SKM-1 (cell line): ENCODE data around the gene ATXN7.
A peak's percentile ranks its signal among the peaks of the same experiment; 100 is the strongest.

Source experiments
- DNase-seq: peaks from one replicate; lab custom pipeline; 2025; ENCODE audit not compliant: unreplicated experiment; lab: John Stamatoyannopoulos, UW

The ATXN7 gene

DNA sequence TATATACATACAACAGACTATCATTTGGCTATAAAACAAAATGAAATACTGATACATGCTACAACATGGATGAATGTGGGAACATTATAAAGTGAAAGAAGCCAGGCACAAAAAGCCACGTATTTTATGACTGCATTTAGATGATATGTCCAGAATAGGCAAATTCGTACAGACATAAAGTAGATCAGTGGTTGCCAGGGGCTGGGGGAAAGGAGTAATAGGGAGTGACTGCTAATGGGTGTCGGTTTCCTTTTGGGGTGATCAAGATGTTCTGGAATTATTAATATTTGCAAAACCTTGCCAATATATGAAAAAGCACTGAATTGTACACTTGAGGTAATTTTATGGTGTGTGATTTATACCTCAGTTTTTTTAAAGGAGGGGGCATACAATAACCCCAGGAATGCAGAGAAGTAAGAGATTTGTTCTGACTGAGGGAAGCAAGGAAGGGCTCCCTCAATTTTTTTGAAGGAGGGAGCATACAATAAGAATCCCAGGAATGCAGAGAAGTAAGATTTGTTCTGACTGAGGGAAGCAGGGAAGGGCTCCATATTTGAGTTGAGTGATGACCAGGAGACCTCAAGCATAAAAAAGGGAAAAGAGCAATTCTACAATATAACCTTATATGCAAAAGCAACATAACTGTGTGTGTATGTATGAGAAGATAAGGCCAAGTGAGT, 153.4 kb downstream of the ATXN7 start:
- no peak for DNase-seq

GRCh38 chr3:64019271-64019670, 155.6 kb downstream of the ATXN7 start:
- DNase-seq = no peak

- DNase-seq = no peak
Measured at GRCh38 chr3:64019879-64020278, 156.2 kb downstream of the ATXN7 start.

GRCh38 chr3:64021922-64022321, 158.3 kb downstream of the ATXN7 start:
- no peak for DNase-seq

DNA sequence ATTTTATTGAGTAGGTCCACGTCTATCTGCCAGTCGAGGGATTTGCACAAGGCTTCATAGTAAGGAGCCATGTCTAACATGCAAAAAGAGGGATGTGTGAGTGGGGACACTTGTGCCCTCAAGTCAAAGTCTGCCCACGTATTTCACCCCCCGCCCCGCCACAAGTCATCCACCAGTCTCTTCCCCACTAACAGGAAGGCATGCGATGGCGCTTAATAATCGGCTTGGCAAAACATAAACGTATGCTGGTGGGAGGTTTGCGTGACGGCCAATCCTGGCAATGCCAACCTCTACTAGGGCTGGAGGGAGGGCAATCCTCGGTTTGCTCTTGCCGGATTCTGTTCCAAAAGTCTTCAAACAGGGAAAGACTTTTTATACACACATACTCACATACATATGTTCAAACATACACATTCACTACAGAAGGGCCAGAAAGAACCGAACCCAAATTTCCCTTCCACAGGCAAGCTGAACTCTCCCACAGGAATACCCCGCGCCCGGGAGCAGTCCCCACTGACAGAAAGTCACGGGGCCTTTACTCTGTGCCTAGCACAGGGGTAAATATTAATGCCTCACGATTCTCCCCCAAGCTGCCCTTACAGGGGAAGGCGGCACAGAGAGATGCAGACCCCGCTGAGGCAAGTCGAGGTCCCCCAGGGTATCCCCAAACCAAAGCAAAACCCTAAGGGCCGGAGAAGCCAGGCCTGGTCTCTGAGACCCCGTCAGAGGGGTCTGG, 159.0 kb downstream of the ATXN7 start:
- DNase-seq = no peak

DNA sequence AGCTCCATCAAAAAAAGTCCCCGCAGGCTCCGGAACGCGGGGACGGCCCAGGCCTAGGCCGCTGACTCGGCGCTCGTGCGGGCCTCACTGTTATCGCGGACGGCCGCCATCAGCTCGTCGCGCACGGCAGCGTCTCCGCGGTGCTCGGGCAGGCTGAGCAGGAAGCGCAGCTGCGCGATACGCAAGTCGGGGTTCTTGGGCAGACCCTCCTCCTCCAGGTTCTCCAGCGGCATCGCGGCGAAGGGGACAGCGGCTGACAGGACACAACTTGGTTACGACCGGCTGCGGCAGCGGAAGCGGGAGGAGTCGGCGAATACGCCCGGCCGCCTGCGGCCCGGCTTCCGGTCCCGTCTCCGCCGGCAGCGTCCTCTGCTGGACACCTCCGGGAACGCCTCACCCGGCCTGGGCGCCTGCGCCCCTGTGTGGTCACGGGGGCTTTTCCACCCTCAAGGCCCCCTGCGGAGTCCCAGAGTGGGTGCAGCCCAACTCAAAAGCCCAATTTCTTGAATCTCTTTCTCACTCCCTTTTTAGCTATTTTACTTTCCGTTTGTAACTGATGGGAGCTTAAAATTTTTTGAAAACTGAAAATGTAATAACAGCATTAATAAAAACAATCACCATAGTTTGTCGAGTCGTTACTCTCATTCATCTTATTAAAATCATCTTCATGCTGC, 159.7 kb downstream of the ATXN7 start, which contains the start of gene PSMD6:
Gene PSMD6 (minus strand): TSS at position 308 of the 674 bp plus-strand sequence. CDS start 75 bp downstream, at position 233.
- peak; percentile 78 for DNase-seq

DNA sequence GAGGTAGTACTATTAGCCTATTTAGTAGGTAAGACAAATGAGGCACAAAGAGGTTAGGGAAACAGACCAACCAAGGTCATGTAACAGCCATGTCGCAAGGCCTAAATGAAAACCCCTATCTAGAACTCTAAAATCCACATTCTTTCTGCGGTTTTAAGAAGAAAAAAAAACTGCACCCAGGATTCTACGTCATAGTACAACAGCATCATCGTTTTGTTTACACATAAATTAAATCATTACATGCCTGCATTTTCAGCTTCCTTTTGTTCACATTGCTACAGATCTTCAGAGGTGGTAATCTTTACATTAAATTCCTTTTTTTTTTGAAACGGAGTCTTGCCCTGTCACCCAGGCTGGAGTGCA, 160.2 kb downstream of the ATXN7 start:
- no peak for DNase-seq

DNA sequence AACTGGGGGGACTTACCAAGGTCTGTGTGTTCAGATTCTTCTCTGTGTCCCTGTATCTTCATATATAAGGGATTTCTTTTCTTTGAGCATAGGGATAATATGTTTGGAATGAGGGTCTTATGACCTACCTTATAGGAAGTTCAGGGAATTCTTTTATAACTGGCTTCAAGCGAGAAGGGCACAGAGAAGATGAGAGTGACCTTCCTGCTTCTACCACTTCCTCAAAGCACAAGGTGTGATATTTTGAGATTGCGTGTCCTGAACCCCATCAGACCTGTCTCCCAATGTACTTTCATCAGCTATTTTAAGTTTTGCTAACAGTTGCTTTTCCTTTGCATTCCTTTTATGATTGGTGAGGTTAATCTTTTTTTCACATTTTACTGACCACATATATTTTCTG, 162.7 kb downstream of the ATXN7 start:
- no peak for DNase-seq

DNA sequence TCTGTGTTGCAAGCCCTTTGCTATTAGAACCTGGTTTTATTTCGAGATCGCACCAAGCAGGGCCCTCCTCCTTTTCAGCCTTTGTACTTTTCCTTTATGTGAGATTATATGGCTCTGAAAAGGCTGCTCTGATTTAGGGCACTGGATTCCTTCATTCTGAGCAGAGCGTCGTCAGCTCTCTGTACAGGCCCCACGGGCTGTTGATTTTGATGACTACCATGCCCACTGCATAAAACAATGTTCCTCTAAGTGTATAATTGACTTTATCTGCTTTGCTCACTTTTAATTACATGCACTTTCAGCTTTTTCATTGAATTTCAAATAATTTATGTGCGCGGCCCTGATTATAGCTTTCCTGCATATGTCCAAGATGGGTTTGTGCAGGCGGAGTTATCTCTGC, 164.0 kb downstream of the ATXN7 start:
- no peak for DNase-seq

GRCh38 chr3:64028754-64029153, 165.1 kb downstream of the ATXN7 start:
- no peak for DNase-seq

DNA sequence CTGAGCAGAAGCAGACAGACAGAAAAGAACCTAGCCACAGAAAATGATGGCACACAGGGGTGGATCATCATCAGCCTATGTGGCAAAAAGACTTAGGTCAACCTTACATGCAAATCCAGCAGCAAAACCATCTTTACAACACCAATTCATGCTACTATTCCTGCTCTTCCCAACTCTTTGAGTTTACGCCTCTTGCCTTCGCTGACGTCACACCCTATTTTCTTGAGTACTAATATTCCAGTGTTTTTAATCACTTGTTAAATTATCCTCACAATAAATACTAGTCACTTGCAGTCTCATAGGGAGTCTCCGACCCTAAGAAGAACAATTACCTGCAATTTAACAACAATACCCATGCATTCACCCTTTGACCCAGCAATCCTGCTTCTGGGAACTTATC, 165.6 kb downstream of the ATXN7 start:
- DNase-seq = no peak

DNA sequence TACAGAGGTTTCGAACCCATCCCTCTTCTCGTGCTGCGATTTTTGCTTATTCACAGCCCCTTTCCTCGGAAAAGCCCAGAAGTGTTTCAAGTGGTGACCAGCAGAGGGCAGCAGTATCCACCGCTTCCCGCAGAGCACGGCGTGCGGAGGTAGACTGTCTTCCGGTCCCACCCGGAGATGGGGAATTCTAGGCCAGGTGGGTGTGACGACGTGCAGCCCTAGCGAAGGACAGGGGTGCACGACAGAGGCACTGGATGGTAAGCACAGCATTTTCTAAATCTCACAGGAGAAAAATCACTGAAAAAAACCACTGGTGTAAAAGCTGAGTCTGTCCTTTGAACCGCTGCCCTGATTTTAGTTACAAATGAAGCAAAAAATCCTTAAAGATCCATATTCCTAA, 167.1 kb downstream of the ATXN7 start:
- DNase-seq = peak; percentile 53

DNA sequence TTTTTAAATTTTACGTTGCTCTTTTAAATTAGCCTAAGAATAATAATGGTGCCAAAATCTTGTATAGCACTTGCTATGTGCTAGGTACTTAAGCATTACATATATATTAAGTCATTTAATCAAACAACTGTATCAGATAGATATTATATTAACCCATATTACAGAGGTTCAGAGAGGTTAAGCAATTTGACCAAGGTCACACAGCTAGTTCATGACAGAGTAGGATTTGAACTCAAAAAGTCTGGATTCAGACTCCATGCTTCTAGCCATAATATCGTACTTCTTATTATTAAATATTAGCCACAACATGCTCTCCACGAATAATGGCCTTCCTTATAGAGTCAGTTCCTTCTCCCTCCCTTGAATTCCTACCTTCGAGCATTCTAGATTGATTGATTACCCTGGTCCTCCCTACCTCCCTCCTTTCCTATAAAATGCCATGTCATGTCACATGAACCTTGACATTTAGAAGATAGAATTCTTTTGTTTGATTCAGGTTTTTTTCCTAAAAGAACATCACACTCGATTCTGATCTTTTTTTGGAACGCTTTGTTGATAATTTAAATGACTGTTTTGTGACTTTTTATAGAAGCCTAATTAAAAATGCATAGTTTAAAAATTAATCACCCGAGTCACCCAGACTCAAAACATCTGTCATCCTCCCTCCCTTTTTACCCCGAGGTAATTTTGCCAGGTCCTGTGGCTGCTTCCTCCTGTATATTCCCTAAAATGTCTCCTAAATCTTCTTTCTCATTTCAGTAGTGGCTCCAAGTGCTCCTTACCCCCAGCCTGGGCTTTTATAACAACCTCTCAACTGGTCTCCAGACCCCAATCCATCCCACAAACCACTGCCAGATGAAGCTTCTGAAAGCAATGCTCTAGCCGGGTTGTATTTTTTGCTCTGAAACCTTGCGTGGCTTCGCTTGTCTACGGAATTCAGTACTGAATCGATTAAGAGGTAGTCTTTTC, 168.2 kb downstream of the ATXN7 start:
- DNase-seq = no peak

DNA sequence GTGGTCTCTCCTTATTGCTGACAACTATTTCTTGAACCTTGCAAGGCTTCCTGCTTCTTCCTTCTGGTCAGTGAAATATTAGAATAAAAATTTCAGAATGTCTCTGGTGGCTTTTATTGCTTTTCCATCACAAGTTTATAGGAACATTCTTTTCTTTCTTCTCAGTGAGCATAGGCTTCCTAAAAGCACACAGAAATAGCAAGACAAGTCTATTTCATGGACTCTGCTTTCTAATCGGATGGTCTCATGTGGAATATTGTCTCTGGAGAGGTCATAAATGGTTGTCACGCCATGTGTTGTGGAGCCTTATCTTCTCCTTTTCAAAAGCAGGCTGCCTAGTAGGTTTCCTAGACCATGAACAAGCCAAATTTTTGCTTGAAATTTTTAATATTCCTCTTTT, 169.4 kb downstream of the ATXN7 start:
- no peak for DNase-seq

GRCh38 chr3:64037084-64037483, 173.4 kb downstream of the ATXN7 start:
- DNase-seq = no peak

DNA sequence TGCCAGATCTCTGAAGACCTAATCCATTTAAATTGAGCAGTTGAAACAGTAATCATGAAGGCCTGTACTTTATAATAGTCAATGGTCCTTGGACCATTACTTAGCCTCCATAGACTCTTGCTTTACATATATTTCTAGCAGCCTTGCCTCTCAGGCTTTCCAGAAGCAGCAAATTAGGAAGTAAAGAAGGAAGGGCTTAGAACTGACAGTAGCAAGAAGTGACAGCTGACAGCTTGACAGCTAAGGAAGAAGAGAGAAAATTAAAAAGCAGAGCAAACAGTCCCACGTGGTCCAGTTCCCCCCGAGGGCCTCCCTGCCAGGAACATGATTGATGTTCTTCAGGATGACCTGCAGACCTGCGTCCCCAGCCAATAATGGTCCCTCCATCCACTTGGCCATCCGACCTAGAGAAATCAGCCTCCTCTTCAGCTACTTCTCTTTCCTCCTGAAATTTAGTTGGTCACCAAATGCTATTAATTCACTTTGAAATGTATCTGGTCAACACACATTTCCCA, 174.6 kb downstream of the ATXN7 start:
- DNase-seq = no peak

- no peak for DNase-seq
Measured at GRCh38 chr3:64039332-64039731, 175.7 kb downstream of the ATXN7 start.

- DNase-seq = no peak
Measured at GRCh38 chr3:64039981-64040733, 176.5 kb downstream of the ATXN7 start.

DNA sequence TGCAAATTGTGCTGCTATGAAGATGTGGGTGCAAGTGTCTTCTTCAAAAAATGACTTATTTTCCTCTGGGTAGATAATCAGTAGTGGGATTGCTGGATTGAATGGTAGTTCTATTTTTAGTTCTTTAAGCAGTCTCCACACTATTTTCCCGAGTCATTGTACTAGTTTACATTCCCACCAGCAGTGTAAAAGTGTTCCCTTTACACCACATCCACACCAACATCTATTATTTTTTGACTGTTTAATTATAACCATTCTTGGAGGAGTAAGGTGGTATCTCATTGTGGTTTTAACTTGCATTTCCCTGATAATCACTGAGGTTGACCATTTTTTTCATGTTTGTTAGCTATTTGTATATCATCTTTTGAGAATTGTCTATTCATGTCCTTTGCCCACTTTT, 179.3 kb downstream of the ATXN7 start:
- no peak for DNase-seq

GRCh38 chr3:64046592-64046991, 182.9 kb downstream of the ATXN7 start:
- no peak for DNase-seq
